Activated CD8-positive, alpha-beta memory T cell treated with anti-CD3 and anti-CD28 coated beads for 36 hours (primary cell): ENCODE data around the gene CLRN1. TPM values are rescaled to one million over a fixed set of nuclear protein-coding genes. Genes with fewer than 3 reads are reported as not detected.

Experiments
- CTCF ChIA-PET: fragments of 350-600 bp; sonication (Branson Sonifier 250); formaldehyde crosslinking; loops from one replicate; lab custom pipeline; 2021; ENCODE audit warnings: antibody characterized with exemption; lab: Charles Lee
- POLR2A ChIA-PET: fragments of 350-600 bp; sonication (Branson Sonifier 250); formaldehyde crosslinking; loops from one replicate; lab custom pipeline; 2021; ENCODE audit warnings: antibody characterized with exemption; lab: Charles Lee
- total RNA-seq, 2 experiments: library from RNA; stranded (reverse); gene quantifications; one replicate each; pipeline ENCODE4 v1.2.3, GENCODE V29; 2021

CLRN1 gene
- total RNA-seq, 2 experiments from 2014 or later = not detected

GRCh38 chr3:150930839-150931238, 41.7 kb downstream of the CLRN1 start:
- POLR2A ChIA-PET = no interaction called here

GRCh38 chr3:150928234-150928633, 44.3 kb downstream of the CLRN1 start:
- CTCF ChIA-PET = no interaction called here

More at GRCh38 chr3:150930839-150931238, 41.7 kb downstream of the CLRN1 start:
- CTCF ChIA-PET = no interaction called here

GRCh38 chr3:150926328-150926727, 46.2 kb downstream of the CLRN1 start:
- ChIA-PET CTCF (interaction anchor here (0.9 to 2.5 kb wide), 3 partner anchors 140 to 220 kb away, joined by 3 to 9 read pairs (median 3); no protein-coding TSS in a partner anchor), POLR2A (no interaction called here)

More at GRCh38 chr3:150928234-150928633, 44.3 kb downstream of the CLRN1 start:
- POLR2A ChIA-PET = no interaction called here

- POLR2A ChIA-PET = no interaction called here
- CTCF ChIA-PET = interaction anchor here (1.2 to 2.5 kb wide), 2 partner anchors 22 to 220 kb away, joined by 3 to 9 read pairs; no protein-coding TSS in a partner anchor
Observed at GRCh38 chr3:150925751-150926201, 46.8 kb downstream of the CLRN1 start.

GRCh38 chr3:150922611-150923010, 49.9 kb downstream of the CLRN1 start:
- ChIA-PET POLR2A (no interaction called here), CTCF (no interaction called here)

- POLR2A ChIA-PET = no interaction called here
- CTCF ChIA-PET = no interaction called here
Observed at GRCh38 chr3:150921209-150921608, 51.3 kb downstream of the CLRN1 start.

GRCh38 chr3:150920236-150920635, 52.3 kb downstream of the CLRN1 start:
- POLR2A ChIA-PET = no interaction called here
- CTCF ChIA-PET = no interaction called here

GRCh38 chr3:150917951-150918350, 54.6 kb downstream of the CLRN1 start:
- CTCF ChIA-PET = no interaction called here
- POLR2A ChIA-PET = no interaction called here

GRCh38 chr3:150913133-150913922, 59.2 kb downstream of the CLRN1 start:
- ChIA-PET CTCF (no interaction called here), POLR2A (no interaction called here)

GRCh38 chr3:150912501-150912900, 60.0 kb downstream of the CLRN1 start:
- POLR2A ChIA-PET = no interaction called here
- CTCF ChIA-PET = no interaction called here

- CTCF ChIA-PET = no interaction called here
- POLR2A ChIA-PET = no interaction called here
Observed at GRCh38 chr3:150911771-150912170, 60.8 kb downstream of the CLRN1 start.

- POLR2A ChIA-PET = no interaction called here
Observed at GRCh38 chr3:150906461-150906860, 66.1 kb downstream of the CLRN1 start.

GRCh38 chr3:150905746-150906145, 66.8 kb downstream of the CLRN1 start:
- ChIA-PET POLR2A (no interaction called here), CTCF (no interaction called here)

More at GRCh38 chr3:150906461-150906860, 66.1 kb downstream of the CLRN1 start:
- CTCF ChIA-PET = no interaction called here

GRCh38 chr3:150905339-150905738, 67.2 kb downstream of the CLRN1 start, which contains the start of gene MINDY4B:
TSS of gene MINDY4B (minus strand) at chr3:150905439. CDS start at chr3:150905439, 0 bp downstream.
- ChIA-PET CTCF (no interaction called here), POLR2A (no interaction called here)

- CTCF ChIA-PET = interaction anchor here (1.2 kb wide), 1 partner anchor 22 kb away, joined by 3 read pairs; no protein-coding TSS in a partner anchor
- POLR2A ChIA-PET = no interaction called here
Observed at GRCh38 chr3:150902988-150903387, 69.5 kb downstream of the CLRN1 start.

GRCh38 chr3:150901793-150902192, 70.7 kb downstream of the CLRN1 start:
- CTCF ChIA-PET = no interaction called here
- POLR2A ChIA-PET = no interaction called here

GRCh38 chr3:150899141-150899540, 73.4 kb downstream of the CLRN1 start:
- CTCF ChIA-PET = no interaction called here
- POLR2A ChIA-PET = no interaction called here

- CTCF ChIA-PET = no interaction called here
- POLR2A ChIA-PET = no interaction called here
Observed at GRCh38 chr3:150898046-150898754, 74.3 kb downstream of the CLRN1 start.

GRCh38 chr3:150897592-150897991, 74.9 kb downstream of the CLRN1 start:
- POLR2A ChIA-PET = no interaction called here
- CTCF ChIA-PET = no interaction called here

GRCh38 chr3:150890831-150891230, 81.7 kb downstream of the CLRN1 start:
- CTCF ChIA-PET = no interaction called here
- POLR2A ChIA-PET = interaction anchor here (0.7 kb wide), 1 partner anchor 458 kb away, joined by 12 read pairs; no protein-coding TSS in a partner anchor
